Measurements from ENCODE around the gene CCZ1.
"Not testable (repeated sequence)": the region's sequence is repeated elsewhere in the genome, so short reads cannot be mapped to it uniquely, and the experiment has no call there.

GRCh38 chr7:5916529-5916928, 18.0 kb downstream of the CCZ1 start:
- TF ChIP-seq CTCF (IDR thresholded peaks at IDR 0.05; ENCODE audit: borderline replicate concordance, extremely low read depth, low read length, poor library complexity, severe bottlenecking); EZH2 (IDR thresholded peaks at IDR 0.05; ENCODE audit: borderline replicate concordance, low read depth, low read length, severe bottlenecking): not testable (repeated sequence)
